Measurements from ENCODE around the gene ZNF518B. TPM values are rescaled to one million over a fixed set of nuclear protein-coding genes. Genes with fewer than 3 reads are reported as not detected.

ZNF518B gene
- total and polyA plus RNA-seq, 2 experiments from 2014 or later: 17.0 to 35.2 TPM

DNA sequence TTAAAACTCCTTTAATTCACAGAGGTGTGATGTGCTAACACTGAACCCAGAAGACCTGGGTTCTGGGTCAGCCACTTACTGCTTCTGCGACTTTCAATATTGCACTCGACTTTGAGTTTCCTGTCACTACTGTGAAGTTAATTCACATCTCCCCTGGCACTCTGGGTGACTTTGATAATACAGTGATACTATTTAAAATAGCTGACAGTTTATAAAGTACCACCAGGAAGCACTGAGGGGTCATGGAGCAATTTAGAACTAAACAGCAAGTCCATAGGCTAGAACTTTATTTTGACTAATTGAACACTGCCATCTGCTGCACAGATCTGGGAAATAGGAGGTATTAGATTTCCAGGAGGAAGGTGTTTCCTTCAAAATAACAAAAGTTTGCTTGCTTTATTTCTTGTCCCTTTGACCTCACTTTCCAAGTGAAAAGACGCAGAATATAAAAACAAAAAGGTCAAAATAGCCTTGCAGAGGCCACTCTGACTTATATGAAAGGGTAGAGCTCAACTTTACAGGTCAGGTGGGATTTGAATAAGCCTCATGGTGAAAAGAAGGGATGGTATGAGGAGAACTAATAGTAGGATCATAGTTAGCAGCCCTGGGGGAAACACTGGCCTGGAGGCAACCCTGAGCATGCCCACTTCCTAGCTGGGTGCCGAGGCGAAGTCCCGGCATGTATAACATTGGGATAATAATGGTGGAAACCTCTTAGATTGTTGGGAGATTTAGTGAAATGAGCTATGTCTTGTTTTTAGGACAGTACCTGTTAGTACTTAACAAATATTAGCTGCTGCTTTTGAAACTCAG, 53.4 kb downstream of the ZNF518B start:
- Histone ChIP-seq H3K4me3 (no peak overlapping the region), H3K4me1 (ENCODE audit: low read depth) (peaks cover 10% of the 10 kb centered on the region), H3K9me3 (ENCODE audit: low read depth) (no peaks in the 10 kb centered on the region), H3K27me3 (no peaks in the 10 kb centered on the region), H3K36me3 (no peaks in the 10 kb centered on the region), H3K27ac (peak overlapping the region; percentile 7)
- DNase-seq (ENCODE audit: low read depth in 1 of 2, low spot score in 1 of 2): peak; percentile 57 to 71
- TF ChIP-seq, protein P1, sequence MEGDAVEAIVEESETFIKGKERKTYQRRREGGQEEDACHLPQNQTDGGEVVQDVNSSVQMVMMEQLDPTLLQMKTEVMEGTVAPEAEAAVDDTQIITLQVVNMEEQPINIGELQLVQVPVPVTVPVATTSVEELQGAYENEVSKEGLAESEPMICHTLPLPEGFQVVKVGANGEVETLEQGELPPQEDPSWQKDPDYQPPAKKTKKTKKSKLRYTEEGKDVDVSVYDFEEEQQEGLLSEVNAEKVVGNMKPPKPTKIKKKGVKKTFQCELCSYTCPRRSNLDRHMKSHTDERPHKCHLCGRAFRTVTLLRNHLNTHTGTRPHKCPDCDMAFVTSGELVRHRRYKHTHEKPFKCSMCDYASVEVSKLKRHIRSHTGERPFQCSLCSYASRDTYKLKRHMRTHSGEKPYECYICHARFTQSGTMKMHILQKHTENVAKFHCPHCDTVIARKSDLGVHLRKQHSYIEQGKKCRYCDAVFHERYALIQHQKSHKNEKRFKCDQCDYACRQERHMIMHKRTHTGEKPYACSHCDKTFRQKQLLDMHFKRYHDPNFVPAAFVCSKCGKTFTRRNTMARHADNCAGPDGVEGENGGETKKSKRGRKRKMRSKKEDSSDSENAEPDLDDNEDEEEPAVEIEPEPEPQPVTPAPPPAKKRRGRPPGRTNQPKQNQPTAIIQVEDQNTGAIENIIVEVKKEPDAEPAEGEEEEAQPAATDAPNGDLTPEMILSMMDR (IDR thresholded peaks at IDR 0.05; ENCODE audit: low read depth, low read length): peak; percentile 51

DNA sequence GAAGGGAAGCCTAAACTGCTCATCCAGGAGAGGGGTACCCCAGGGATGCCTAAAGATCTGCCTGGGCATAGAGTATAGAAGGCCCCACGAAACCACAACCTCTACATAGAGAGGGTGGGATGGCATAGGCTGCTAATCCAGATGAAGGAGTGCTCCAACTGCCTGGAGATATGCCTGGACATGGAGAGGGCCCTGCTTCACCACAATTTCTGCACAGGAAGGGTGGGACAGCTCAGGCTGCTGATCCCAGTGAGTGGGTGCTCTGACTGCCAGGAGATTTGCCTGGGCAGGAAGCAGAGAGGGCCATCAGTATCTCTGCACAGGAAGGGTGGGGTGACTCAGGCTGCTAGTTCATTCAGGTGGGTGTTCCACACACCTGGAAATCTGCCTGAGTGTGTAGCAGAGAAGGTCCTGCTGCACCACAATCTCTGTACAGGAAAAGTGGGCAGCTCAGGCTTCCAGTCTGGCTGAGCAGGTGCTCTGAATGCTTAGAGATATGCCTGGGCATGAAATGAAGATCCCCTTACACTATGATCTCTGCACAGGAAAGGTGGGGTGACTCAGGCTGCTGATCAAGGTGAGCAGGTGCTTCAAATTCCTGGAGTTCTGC, 61.1 kb downstream of the ZNF518B start:
- no peaks in the 10 kb centered on the region for H3K9me3 ChIP-seq (ENCODE audit: low read depth)
- no peak for DNase-seq (ENCODE audit: low read depth in 1 of 2, low spot score in 1 of 2)
- H3K27me3 ChIP-seq: no peaks in the 10 kb centered on the region
- H3K27ac ChIP-seq: no peak overlapping the region
- TF ChIP-seq, protein P1 (IDR thresholded peaks at IDR 0.05; ENCODE audit: low read depth, low read length): no peak
- no peaks in the 10 kb centered on the region for H3K36me3 ChIP-seq
- no peaks in the 10 kb centered on the region for H3K4me1 ChIP-seq (ENCODE audit: low read depth)
- no peak overlapping the region for H3K4me3 ChIP-seq

Other genes starting within 250 kb of the ZNF518B start
- gene CLNK, start 227.3 kb upstream of the ZNF518B start, total RNA-seq: not detected in 2 replicates
- not detected in 2 replicates for gene CLNK, start 227.3 kb upstream of the ZNF518B start, polyA plus RNA-seq

Data from cardiac muscle cell (in vitro differentiated cells and primary cell).